Loucy (cell line): ENCODE measurements around the gene CSF1.

Experiments
- H2AFZ ChIP-seq: fragments of 200-600 bp; sonication (generic); 2 replicates; pipeline ENCODE4 v1.6.0; 2016; ENCODE audit warnings: antibody characterized with exemption, mild to moderate bottlenecking, low read length, moderate library complexity
- H3F3A ChIP-seq: fragments of 200-600 bp; 2 replicates; pipeline ENCODE4 v1.6.0; 2016; ENCODE audit warnings: antibody characterized with exemption, low read depth, mild to moderate bottlenecking
- H3K27me3 ChIP-seq: fragments of 200-600 bp; sonication (generic); 2 replicates; pipeline ENCODE4 v1.6.1; 2014; ENCODE audit warnings: low read length, mild to moderate bottlenecking; ENCODE audit not compliant: insufficient read depth, poor library complexity, severe bottlenecking
- H3K36me3 ChIP-seq: fragments of 200-600 bp; sonication (generic); 2 replicates; pipeline ENCODE4 v1.6.1; 2016; ENCODE audit warnings: low read length; ENCODE audit not compliant: insufficient read depth
- H3K4me1 ChIP-seq: fragments of 200-600 bp; sonication (generic); 2 replicates; pipeline ENCODE4 v1.5.1; 2014; ENCODE audit warnings: low read length, mild to moderate bottlenecking; ENCODE audit not compliant: insufficient read depth, poor library complexity, severe bottlenecking
- H3K4me2 ChIP-seq: fragments of 200-600 bp; sonication (generic); 2 replicates; pipeline ENCODE4 v1.6.0; 2014; ENCODE audit warnings: antibody characterized with exemption, low read length, low read depth, mild to moderate bottlenecking; ENCODE audit not compliant: poor library complexity, severe bottlenecking
- H3K4me3 ChIP-seq: fragments of 200-600 bp; sonication (generic); 2 replicates; pipeline ENCODE4 v1.5.1; 2014; ENCODE audit warnings: low read length, mild to moderate bottlenecking, mixed read lengths; ENCODE audit not compliant: poor library complexity, severe bottlenecking
- H3K79me2 ChIP-seq: fragments of 200-600 bp; sonication (generic); 2 replicates; pipeline ENCODE4 v1.6.1; 2014; ENCODE audit warnings: low read length; ENCODE audit not compliant: insufficient read depth
- H3K9ac ChIP-seq: fragments of 200-600 bp; sonication (generic); 2 replicates; pipeline ENCODE4 v1.6.0; 2014; ENCODE audit warnings: mild to moderate bottlenecking, low read depth, low read length, moderate library complexity; ENCODE audit not compliant: poor library complexity, severe bottlenecking
- H3K9me2 ChIP-seq: fragments of 200-600 bp; sonication (generic); replicated peaks from 2 replicates; pipeline ENCODE4 v1.6.1; 2016; ENCODE audit warnings: low read depth, low read length, mixed read lengths
- H3K9me3 ChIP-seq: fragments of 200-600 bp; sonication (generic); 2 replicates; pipeline ENCODE4 v1.6.1; 2014; ENCODE audit warnings: mild to moderate bottlenecking, antibody characterized with exemption, low read length, low read depth; ENCODE audit not compliant: insufficient read depth
- H4K20me1 ChIP-seq: fragments of 200-600 bp; sonication (generic); 2 replicates; pipeline ENCODE4 v1.6.0; 2014; ENCODE audit warnings: antibody characterized with exemption, low read length, mild to moderate bottlenecking; ENCODE audit not compliant: insufficient read depth, poor library complexity, severe bottlenecking
- CTCF ChIP-seq: fragments of 200-600 bp; sonication (generic); conservative IDR thresholded peaks from 2 replicates; pipeline ENCODE4 v1.5.1; 2014; ENCODE audit warnings: mild to moderate bottlenecking, antibody characterized with exemption, low read length
- EZH2phosphoT487 ChIP-seq: fragments of 200-600 bp; IDR thresholded peaks from 2 replicates; pipeline ENCODE4 v1.6.1; 2018; ENCODE audit warnings: antibody characterized with exemption, mild to moderate bottlenecking, moderate library complexity, borderline replicate concordance

Gene CSF1

GRCh38 chr1:109931189-109931731 lies 20.6 kb downstream of the CSF1 start:
- H3K27me3 ChIP-seq, result no peaks in the 10 kb centered on the region
- peaks cover 44% of the 10 kb centered on the region; the same call in 1 of the 2 replicates for H3K36me3 ChIP-seq
- H3F3A ChIP-seq, result 0 out of 2 replicates have a peak, but pooled peaks cover 13% of the 10 kb centered on the region
- H3K9ac ChIP-seq, result no peak overlapping the region
- H3K9me2 ChIP-seq, result no peaks in the 10 kb centered on the region
- H3K79me2 ChIP-seq, result peaks cover 1% of the 10 kb centered on the region; the same call in 1 of the 2 replicates
- H3K4me1 ChIP-seq, result peaks cover 13% of the 10 kb centered on the region
- no peak overlapping the region for H2AFZ ChIP-seq
- H3K4me3 ChIP-seq, result no peak overlapping the region
- H3K9me3 ChIP-seq, result no peaks in the 10 kb centered on the region
- no peak for TF ChIP-seq CTCF
- no peak overlapping the region for H3K4me2 ChIP-seq
- H4K20me1 ChIP-seq, result peaks cover 33% of the 10 kb centered on the region

- Histone ChIP-seq H3K9ac (no peak overlapping the region), H3K4me1 (peaks cover 13% of the 10 kb centered on the region), H3K9me3 (no peaks in the 10 kb centered on the region), H4K20me1 (peaks cover 25% of the 10 kb centered on the region), H3F3A (0 out of 2 replicates have a peak, but pooled peaks cover 13% of the 10 kb centered on the region), H2AFZ (no peak overlapping the region), H3K9me2 (no peaks in the 10 kb centered on the region), H3K36me3 (peaks cover 36% of the 10 kb centered on the region; the same call in 1 of the 2 replicates), H3K79me2 (no peaks in the 10 kb centered on the region; the same call in 1 of the 2 replicates), H3K27me3 (no peaks in the 10 kb centered on the region), H3K4me3 (no peak overlapping the region), H3K4me2 (no peak overlapping the region)
- no peak for TF ChIP-seq EZH2phosphoT487
- no peak for TF ChIP-seq CTCF
Measured at GRCh38 chr1:109931911-109932636, 21.4 kb downstream of the CSF1 start.

- Histone ChIP-seq H3K9me3 (peaks cover 3% of the 10 kb centered on the region; the same call in 1 of the 2 replicates), H3K4me2 (no peak overlapping the region), H3K9ac (no peak overlapping the region), H3F3A (0 out of 2 replicates have a peak, but pooled peaks cover 13% of the 10 kb centered on the region), H2AFZ (no peak overlapping the region), H3K36me3 (peaks cover 30% of the 10 kb centered on the region; the same call in 1 of the 2 replicates), H3K4me3 (no peak overlapping the region), H3K9me2 (no peaks in the 10 kb centered on the region), H4K20me1 (peaks cover 20% of the 10 kb centered on the region), H3K4me1 (peaks cover 13% of the 10 kb centered on the region), H3K27me3 (no peaks in the 10 kb centered on the region), H3K79me2 (no peaks in the 10 kb centered on the region)
- TF ChIP-seq EZH2phosphoT487, result no peak
- no peak for TF ChIP-seq CTCF
Measured at GRCh38 chr1:109932679-109933078, 22.0 kb downstream of the CSF1 start.
